HG03095 (cell line): ENCODE measurements around the gene SPEF1.

Experiments
- ATAC-seq: cut with Tn5 transposase; IDR thresholded peaks from one replicate; pipeline ENCODE4 v1.9.1; 2021; ENCODE audit warnings: moderate library complexity; ENCODE audit not compliant: unreplicated experiment

SPEF1 gene

DNA sequence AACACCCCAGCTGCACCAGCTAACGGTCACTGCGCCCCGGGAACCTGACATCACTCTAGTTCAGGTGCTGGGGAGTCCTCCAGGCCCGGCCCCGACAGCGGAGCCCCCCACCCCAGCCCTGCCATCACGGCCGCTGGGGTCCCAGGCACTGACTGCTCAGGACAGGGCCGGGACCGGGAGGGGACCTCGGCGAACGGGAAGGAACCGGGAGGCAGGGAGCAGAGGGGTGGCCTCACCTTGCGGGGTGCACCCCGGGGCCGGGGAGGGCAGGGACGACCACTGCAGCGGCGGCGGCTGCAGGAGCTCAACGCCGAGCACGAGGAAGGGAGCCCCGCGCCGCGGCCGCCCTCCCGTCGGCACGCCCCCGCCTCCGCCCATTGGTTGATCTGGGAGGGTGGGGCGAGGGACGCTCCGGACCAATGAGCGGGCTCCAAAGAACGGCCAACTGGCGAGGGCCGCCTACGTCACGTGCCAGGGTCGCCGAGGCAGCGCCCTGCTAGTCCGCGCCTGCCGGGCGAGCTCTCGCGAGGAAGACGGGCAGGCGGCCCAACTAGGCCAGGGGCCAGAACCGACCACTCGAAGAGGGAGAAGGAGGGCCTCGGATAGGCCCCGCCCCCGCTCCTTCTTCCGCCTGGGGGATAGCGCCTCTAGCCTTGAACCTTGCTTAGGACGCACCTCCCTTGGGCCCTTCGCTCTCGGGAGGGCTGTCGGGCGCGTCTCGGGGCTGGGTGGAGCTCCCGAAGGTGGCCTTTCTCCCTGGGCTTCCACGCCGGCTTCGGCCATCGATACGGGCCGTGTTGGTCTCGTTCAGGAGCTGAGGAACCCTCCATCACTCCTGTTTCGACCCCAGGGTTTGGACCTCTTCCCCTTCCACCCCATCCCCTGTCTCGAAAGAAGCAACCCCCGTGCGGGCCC lies 13.6 kb downstream of the SPEF1 start, which contains the start of gene ADISSP:
ADISSP (minus strand) TSS at position 327 of the 915 bp plus-strand sequence. CDS start 7,653 bp downstream, outside the sequence.
- peak; percentile 91 for ATAC-seq

DNA sequence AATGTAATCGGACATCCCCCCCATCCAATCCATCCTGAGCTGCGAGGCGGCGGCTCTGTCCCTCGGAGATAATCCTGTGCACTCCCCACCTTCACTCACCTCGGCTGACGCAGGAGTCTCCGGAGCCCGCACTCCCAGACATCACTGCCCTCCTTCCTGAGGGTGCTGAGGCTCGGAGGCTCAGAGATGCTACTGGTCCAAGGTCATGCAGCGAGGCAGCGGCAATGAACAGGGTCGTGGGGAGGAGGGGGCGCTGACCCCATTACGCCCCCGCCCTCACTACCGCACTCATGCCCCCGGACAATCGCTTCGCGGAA lies 14.2 kb downstream of the SPEF1 start:
- no peak for ATAC-seq

DNA sequence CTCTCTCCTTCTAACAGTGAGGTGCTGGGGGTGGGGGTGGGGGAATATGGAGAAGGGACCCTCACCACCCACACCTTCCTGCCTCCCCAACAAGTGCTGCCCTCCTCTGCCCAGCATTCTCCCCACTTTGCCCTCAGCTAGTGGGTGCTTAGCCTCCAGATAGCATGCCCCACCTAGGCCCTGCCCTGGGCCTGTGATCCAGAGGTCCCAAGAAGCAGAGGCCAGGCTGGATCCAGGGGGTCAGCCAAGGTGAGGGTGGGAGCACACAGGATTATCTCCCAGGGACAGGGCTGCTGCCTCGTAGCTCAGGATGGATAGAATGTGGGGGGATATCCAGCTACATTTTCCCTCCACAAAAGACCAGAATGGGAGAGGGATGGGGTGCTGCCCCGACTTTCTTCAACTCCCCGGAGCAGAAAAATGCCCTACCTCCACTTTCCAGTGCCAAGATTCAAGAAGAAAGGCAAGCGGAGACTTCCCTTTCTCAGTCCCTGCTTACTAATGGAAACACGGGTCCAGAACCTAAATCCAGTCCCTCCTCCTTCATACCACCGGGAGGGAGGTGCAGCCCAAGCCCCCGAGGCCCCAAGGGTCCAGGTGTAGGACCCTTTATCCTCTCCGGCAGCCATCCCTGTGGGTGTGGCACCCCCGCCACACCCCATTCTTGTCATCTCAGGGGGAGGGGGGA lies 14.7 kb downstream of the SPEF1 start:
- ATAC-seq, result no peak

DNA sequence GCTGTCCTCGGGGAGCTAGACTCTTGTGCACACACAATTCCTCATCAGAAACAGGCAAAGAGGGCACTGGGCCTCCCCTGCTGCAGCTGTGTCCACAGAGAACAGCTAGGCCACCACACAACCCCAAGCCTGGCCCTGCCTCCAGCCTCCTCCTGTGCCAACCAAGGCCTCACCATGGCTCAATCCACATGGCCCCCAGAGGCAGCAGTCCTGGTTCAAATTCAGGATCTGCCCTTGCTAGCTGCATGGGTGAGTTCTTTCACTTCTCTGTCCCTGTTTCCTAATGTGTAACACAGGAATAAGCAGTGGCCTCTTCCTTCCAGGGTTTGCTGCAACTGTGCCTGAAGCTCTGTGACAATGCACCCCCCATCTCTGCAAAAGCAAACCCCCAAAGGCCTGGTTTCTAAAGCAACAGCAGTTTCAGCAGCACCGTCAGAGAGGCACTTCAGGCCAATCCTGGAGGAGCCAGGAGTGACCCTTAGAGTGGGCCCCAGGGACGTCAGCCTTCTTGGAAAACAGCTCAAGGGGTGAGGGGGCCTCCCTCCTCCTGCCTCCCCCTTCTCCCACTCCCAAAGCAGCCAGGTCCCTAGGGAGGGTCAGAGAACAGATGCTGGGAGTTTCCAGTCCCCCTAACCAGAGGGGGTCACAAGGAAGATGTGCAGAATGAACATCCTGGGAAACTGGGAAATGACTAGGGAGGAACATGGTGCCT lies 15.9 kb downstream of the SPEF1 start:
- ATAC-seq, result no peak

DNA sequence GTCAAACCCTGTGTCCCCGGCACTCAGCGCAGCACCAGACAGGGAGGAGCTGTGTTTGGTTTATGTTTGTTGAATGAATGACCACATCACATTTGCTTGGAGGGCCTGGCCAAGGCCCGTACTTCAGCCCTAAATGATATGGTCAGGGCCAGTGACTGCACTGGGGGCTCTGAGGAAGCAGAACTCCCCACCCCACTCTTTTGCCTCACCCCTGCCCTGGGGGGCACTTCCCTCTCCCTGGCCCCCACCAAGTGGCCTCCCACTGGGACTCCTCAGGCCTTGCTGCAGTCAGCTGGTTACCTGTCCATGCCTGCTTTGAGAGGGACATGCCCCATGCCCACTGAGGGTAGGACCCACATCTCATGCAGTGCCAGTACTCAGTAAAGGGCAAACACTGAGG lies 16.6 kb downstream of the SPEF1 start:
- ATAC-seq, result no peak

DNA sequence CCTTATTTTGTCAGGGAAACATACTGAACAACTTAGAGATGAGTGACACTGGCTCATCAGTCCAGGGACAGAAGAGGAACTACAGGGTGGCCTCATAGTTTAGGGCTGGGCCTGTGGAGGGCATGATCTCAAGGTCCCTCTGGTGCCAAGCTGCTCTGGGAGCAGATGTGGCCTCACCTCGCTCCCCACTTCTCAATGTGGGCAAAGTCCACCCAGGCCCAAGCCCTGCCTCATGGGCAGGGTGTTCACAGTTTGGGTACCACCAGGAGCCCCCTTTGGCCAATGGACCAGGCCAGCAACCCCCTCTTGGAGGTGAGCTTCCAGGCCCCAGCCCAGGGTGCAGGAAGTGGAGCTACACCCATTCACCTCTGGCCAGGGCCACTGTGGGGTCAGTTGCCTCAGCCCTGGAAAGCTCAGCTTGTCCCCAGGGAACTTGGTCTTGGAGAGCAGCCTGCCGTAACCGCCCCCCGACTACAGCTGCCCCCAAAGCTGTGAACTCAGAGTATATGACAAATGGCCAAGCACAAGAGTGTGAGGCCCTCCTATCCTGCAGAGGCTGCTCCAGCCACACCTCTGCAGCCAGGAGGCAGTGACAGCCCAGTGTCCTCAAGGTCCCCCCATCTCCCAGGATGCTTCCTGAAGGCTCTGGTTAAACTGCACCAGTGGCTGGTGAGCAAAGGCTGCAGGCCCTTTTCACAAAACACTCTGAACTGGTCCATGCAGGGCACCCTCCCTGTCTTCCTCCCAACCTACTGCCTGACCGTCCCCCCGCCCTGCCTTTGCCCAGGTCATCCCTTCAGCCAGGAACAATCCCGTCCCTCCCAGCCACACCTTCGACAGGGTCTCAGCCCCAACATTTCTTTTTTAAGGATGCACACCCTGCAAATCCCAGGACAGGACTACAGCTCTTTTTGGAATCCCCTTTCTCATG lies 17.3 kb downstream of the SPEF1 start:
- no peak for ATAC-seq

DNA sequence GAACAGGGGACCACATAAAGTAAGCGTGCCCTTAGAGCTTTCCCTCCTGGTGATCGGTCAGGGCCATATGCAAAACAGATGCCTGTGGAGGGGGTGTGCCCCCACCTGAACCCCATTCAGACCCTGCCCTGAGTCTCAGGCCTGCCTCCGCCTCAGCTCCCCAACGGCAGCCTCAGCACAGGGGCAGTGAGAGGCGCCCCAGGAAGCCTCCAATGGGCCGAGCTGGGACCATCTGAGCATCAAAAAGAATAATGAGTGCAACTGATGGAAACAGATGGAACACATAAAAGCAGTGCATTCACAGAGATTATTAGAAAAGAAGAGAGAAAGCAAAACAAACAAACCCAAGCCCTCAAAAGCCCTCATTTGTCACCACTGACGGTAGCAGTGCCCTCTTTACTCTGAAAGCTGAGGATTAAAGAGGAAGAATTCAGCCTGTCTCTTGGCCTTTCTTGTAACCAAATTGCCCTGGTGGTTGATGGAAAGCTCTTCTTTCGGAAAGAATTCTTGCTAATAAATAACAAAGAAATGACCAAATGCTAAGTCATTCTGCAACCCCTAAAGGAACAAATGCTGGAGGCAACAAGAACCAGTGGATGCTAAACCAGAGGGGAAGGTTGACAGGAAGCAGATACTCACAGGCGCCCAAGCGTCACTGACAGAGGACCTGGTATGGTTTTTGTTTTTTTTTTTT lies 20.4 kb downstream of the SPEF1 start:
- ATAC-seq, result no peak

DNA sequence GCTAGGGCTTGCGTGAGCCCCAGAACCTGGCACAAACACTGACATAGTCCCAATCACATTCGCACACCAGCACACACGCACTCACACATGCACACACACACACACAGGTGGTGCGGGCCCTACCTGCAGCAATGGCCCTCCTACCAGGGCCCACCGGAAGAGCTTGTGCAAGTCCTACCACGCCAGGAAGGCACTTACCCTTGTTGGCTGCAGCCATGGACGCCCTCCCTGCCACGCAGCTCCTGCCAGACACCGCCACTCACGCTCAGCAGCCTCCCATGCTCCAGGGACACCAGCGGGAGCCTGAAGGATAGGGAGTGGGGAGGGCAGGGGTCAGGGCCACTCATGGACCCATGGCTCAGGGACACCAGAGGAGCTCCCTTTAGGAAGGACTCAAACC lies 21.4 kb downstream of the SPEF1 start:
- no peak for ATAC-seq

DNA sequence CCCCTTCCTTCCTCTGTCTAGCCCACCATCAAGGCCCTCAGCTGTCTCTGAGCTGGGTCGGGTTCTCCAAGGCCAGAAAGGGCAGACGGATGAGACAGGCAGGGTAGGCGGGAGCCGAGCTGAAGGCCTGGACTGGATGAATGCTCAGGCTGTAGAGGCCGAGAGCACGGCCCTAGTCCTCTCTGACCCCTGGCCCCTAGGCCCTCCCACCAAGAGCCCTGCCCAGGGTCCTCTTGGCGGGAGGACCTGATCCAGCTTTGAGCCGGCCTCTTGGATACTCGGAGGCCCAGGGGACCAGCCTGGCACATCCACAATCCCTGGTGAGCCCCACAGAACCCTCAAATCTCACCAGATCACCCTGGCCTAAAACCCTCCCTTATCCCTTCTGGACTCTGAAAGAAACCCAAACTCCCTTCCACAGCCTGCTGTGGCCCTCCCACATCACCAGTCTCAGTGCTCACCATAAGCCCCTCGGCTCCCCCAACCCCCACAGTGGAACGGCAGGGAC lies 21.9 kb downstream of the SPEF1 start:
- no peak for ATAC-seq

DNA sequence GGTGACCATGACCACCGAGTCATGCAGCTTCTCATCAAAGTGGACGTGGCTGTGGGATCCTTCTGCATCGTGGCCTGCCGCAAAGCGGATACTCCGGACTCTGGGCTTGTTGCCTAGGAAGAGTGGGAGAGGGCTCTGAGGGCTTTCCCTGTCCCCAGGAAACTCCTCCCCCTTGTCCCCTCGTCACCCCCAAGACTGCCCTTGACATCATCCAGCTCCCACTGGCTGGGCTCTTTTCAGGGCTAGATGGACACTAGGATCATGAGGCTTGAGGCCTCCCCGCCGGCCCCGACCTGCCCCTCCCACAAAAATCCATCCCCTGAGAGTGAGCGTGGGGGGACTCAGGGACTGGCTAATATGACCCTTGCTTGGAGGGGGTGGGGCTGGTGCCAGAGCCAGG lies 22.7 kb downstream of the SPEF1 start:
- no peak for ATAC-seq

DNA sequence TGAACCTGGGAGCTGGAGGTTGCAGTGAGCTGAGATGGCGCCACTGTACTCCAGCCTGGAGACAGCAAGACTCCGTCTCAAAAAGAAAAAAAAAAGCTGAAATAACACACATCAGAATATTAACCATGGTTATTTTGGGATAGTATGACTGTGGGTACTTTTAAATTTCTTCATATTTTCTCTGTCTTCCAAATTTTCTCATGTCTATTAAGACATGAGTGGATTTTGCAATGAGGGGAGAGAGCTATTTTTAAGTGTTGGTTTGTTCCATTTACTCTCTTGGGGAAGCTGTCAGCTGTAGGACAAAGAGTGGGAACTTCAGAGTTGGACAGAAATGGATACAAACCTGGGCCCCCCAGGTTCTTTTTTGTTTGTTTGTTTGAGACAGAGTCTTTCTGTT lies 24.0 kb downstream of the SPEF1 start:
- ATAC-seq, result no peak

DNA sequence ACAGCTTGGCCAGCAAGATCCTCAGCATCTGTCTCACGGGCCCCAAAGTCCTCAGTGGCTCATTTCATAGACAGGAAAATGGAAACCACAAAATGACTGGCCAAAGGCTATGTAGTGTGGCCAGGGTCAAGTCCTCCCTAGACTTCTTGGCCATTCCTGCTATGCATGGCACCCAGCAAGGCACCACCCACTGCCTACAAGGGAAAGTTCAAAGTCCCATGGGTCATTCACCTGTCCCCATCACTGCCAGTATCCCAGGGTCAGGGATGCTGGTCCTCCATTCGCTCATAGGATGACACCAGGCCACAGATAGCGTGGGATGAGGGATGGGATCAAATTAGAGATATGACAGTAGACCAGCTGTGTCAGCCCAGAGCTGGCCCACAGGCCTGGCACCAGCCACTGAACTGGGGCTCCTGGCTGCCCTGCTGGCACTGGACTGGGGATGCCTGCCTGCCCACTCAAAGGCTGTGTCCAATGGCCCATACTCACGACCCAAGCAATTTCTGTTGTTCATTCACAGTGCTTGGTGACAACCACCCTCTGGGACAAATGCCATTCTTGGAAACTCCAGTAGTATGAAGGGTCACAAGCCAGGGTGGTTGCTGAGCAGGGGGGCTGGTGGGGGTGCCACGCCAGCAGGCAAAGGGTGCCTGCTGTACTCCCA lies 25.3 kb downstream of the SPEF1 start:
- no peak for ATAC-seq

DNA sequence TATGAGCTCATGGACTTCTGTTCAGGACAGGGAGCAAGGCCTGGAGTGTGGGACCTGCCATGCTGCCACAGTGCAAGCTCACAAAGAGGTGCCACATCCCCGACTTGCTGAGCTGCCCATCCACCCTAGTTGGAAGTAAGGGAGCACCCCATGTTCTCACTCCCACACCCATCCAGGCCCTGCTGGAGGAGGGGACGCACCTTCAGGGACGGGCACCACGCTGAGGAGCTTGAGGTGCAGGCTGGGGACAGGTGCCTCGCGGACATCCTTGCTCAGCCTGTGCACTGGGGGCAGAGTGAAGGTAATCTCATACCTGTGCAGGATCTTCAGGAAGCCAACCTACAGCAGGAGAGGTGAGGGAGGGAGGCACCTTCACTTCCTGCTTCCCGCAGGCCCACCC lies 26.0 kb downstream of the SPEF1 start:
- ATAC-seq, result no peak

DNA sequence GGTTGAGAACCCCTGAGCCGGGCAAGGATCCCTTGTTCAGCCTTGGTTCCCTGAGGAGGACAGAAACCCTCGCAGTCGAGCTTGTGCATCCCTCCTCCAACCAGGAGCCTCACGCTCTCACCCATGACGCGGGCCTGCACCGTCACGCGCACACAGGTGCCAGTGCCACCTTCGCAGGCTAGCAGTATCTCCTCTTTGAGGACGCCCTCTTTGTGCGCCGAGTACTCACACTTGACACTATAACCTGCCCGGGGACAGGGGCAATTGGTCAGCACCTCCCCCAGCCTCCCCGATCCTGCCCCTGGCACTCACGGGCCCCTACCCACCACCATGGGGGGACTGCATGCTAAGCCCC lies 27.0 kb downstream of the SPEF1 start:
- no peak for ATAC-seq

DNA sequence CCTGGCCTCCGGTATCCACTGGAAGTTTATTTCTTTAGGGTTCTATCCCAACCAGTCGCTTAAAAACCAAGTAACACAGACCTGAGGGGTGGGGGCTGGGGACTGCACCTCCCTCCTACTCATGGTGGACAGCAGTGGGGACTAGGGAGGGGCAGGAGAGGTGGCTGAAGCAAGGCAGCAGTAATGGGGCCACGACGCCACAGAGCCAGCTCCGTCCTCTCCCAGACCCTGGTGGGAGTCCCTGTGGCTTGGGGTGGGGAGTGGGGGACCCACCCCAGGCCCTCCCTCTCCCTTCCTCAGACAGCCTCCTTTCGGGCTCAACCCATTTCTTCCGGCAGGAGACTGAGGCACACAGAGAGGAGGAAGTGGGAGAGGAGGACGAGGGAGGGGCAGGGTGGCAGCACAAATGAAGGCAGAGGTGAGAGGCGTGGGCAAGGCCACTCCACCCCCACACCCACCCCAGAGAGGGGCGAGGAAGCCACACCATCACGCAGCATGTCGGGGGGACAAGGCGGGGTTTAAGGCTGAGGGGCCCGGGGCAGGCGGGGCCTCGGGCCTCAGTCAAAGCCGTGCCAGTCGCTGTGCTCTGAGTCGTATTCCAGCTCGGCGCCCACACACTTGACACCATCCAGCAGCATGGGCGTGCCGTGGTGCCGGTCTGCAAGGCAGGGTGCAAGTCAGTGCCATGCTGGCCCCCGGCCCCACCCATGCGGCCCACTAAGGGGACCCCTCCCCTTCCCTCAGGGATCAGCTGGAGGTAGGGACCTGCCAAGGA lies 27.6 kb downstream of the SPEF1 start:
- no peak for ATAC-seq

DNA sequence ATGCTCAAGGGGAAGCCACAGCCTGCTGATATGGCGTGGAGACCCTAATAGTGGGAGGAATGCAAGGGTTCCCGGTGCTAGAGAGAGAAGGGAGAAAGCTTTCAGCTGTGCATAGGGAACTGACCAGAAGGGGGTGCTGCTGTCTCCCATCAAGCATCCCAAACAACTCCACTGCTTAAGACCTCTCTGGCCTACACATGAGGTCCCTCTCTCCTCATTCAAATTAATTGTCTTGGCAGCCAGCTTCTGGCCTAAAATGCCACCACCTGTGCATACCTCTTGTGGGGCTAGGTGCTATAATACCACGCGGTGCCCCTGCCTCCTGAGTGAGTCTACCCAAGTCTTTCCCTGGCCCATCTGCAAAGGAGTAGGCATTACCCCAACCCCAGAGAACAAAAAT lies 28.1 kb downstream of the SPEF1 start:
- no peak for ATAC-seq

DNA sequence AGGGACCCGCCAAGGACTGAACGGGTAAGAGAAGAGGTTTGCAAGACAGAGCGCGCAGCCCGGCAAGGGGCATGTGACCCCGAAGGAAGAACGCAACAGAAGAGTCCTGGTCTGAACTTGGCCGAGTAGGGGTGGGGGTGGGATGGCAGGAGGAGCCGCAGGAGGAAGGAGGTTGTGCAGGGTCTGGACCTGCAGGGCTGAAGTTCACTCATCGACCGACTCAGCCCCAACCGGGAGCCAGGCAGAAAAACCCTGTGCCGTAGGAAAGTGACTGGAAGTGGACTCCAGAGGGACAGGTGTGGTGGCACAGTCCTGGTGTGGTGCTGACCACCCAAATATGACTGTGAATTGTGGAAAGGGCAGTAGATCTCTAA lies 28.9 kb downstream of the SPEF1 start:
- ATAC-seq, result no peak

DNA sequence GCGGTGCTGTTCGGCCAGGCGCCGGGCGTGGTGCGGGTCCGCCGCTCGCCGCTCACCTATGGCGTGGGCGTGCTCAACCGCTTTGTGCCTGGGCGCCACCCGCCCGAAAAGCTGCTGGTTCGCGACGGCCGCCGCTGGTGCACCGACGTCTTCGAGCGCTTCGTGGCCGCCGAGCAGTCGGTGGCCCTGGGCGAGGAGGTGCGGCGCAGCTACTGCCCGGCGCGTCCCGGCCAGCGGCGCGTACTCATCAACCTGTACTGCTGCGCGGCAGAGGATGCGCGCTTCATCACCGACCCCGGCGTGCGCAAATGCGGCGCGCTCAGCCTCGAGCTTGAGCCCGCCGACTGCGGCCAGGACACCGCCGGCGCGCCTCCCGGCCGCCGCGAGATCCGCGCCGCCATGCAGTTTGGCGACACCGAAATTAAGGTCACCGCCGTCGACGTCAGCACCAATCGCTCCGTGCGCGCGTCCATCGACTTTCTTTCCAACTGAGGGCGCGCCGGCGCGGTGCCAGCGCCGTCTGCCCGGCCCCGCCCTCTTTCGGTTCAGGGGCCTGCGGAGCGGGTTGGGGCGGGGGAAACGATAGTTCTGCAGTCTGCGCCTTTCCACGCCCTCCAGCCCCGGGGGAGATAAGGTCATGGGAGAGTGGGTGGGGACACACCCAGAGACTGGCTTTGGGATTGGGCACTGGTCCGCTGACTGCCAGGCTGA lies 29.4 kb downstream of the SPEF1 start:
- ATAC-seq, result no peak
